Subcutaneous abdominal adipose tissue (tissue), 5 donors: ENCODE data around the gene ECT2.

ENCODE experiments used
- H3K27ac ChIP-seq: one replicate; pipeline ENCODE4 v1.7.0; 2013; ENCODE audit warnings: low read depth, mild to moderate bottlenecking, inconsistent platforms, low read length, moderate library complexity
- H3K27me3 ChIP-seq, 5 donors: one replicate each; pipeline ENCODE4 v1.7.0; 2013; ENCODE audit warnings: low read length in 5 of 5, inconsistent platforms in 1 of 5; ENCODE audit not compliant: control insufficient read depth in 5 of 5, insufficient read depth in 4 of 5
- H3K36me3 ChIP-seq, 5 donors: one replicate each; pipeline ENCODE4 v1.7.0; 2013; ENCODE audit warnings: low read length in 5 of 5; ENCODE audit not compliant: control insufficient read depth in 5 of 5, insufficient read depth in 5 of 5
- H3K4me1 ChIP-seq, 5 donors: one replicate each; pipeline ENCODE4 v1.7.0; 2013; ENCODE audit warnings: low read length in 5 of 5, mild to moderate bottlenecking in 3 of 5, moderate library complexity in 1 of 5; ENCODE audit not compliant: control insufficient read depth in 5 of 5, insufficient read depth in 5 of 5
- H3K4me3 ChIP-seq, 5 donors: one replicate each; pipeline ENCODE4 v1.7.0; 2013; ENCODE audit warnings: low read length in 5 of 5, low read depth in 1 of 5
- H3K9ac ChIP-seq, 5 donors: one replicate each; pipeline ENCODE4 v1.7.0; 2013; ENCODE audit warnings: low read length in 5 of 5, mild to moderate bottlenecking in 4 of 5, moderate library complexity in 3 of 5
- H3K9me3 ChIP-seq, 5 donors: one replicate each; pipeline ENCODE4 v1.7.0; 2013; ENCODE audit warnings: low read length in 5 of 5; ENCODE audit not compliant: control insufficient read depth in 5 of 5
- donor health status: healthy.
- donor health status: healthy.
- donor health status: healthy.
- donor health status: healthy.
- donor health status: healthy.

ECT2 gene

DNA sequence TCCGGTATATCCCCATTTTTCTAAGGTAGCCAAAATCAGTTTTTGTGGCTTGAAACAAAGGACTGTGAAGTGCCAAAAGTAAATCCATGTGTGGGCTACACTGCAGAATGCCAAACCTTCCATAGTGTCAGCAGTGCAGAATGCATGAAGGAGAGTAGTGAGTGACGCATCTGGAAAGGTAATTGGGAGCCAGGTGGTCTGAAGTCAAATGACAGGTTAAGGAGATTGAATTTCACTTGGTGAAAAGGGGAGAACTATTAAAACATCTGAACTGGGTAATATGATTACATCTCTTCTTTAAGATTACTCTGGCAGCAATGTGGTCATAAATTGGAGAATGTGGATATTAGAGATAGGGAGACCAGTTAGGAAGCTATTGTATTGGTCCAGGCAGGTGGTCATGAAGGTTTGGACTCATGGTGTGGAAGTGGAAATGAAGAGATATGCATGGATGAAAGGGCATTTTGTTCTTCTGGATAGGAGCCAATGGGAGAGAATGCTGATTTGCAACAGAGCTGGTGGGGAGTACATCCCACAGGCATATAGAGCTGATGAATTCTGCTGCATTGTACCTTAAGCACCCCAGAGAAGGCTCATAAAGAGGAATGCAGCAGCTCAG, 118.2 kb downstream of the ECT2 start:
- Histone ChIP-seq H3K4me1 (peaks cover 0 to 17% (median 10%) of the 10 kb centered on the region in 5 donors), H3K4me3 (no peak overlapping the region), H3K27me3 (no peaks in the 10 kb centered on the region), H3K9me3 (no peaks in the 10 kb centered on the region), H3K36me3 (no peaks in the 10 kb centered on the region), H3K27ac (no peak overlapping the region), H3K9ac (no peak overlapping the region)

DNA sequence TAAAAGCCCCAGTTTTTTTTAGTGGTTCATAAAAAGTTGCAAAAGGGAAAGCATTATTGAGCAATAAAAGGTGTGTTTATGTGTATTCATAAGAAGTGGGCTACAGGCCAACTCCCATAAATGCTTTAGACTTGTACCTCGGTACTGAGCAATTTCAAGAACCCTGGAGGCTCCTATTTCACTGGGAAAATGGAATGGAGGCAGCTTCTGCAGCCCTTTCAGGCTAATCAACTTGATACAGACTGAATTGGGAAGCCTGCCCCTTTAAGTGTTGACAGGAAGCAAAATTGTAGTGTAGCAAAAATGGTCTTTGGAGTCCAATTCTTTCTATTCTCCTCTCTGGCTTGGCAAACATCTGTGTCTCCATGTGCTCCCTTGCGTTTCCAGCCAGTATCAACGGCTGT, 118.8 kb downstream of the ECT2 start:
- peaks cover 0 to 17% (median 10%) of the 10 kb centered on the region in 5 donors for H3K4me1 ChIP-seq
- no peak overlapping the region for H3K9ac ChIP-seq
- no peak overlapping the region for H3K27ac ChIP-seq
- no peak overlapping the region for H3K4me3 ChIP-seq
- H3K36me3 ChIP-seq = no peaks in the 10 kb centered on the region
- no peaks in the 10 kb centered on the region for H3K27me3 ChIP-seq
- no peaks in the 10 kb centered on the region for H3K9me3 ChIP-seq

DNA sequence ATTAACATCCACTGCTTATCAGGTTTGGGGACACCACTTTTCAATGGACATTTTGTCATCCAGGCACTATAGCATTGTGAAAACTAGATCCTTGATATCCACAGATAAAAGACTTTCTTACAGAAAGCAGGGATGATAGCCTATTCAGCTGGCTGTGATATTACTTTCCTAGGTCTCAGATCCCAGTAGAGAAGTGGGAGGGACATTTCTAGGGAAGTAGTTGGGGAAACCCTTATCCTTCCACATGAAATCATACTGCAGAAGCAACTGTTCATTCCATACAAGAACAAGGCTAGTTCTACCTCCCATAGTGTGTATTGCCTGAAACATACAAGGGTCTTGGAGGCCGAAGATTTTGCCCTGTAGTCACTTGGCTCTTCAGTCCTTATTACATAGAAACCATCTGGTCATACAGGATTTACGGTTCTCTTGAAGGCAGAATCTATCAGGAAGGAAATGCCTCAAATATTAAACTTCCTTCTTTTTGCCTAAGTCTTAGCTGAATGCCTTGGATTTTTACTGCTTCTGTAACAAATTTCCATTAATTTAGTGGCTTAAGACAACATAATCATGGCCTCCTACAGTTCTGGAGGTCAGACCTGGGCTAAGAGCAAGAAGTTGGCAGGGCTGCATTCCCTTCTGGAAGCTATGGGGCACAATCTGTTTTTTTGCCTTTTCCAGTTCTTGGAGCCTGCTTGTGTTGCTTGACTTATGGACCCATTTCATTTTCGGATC, 119.4 kb downstream of the ECT2 start:
- H3K4me1 ChIP-seq = peaks cover 0 to 17% (median 10%) of the 10 kb centered on the region in 5 donors
- no peak overlapping the region for H3K27ac ChIP-seq
- no peaks in the 10 kb centered on the region for H3K27me3 ChIP-seq
- H3K36me3 ChIP-seq = no peaks in the 10 kb centered on the region
- H3K9ac ChIP-seq = no peak overlapping the region
- H3K4me3 ChIP-seq = no peak overlapping the region
- H3K9me3 ChIP-seq = no peaks in the 10 kb centered on the region
